Ascending aorta (tissue), 2 donors: ENCODE measurements around the gene ECM1. TPM values are rescaled to one million over a fixed set of nuclear protein-coding genes. Genes with fewer than 3 reads are reported as not detected.

Experiments used
- DNase-seq, 2 donors: peaks; one replicate each; pipeline ENCODE4 v3.0.0-alpha.2; 2019; ENCODE audit warnings: low spot score in 2 of 2
- H3K27ac ChIP-seq, 2 donors: fragments of 200-600 bp; sonication (generic); one replicate each; pipeline ENCODE4 v1.5.1; 2016 to 2017; ENCODE audit warnings: mild to moderate bottlenecking in 1 of 2
- H3K27me3 ChIP-seq: fragments of 200-600 bp; sonication (generic); one replicate; pipeline ENCODE4 v1.5.1; 2017
- H3K36me3 ChIP-seq, 2 donors: fragments of 200-600 bp; sonication (generic); one replicate each; pipeline ENCODE4 v1.5.1; 2016
- H3K4me1 ChIP-seq, 2 donors: fragments of 200-600 bp; sonication (generic); one replicate each; pipeline ENCODE4 v1.5.1; 2016 to 2017; ENCODE audit warnings: mild to moderate bottlenecking in 1 of 2
- H3K4me3 ChIP-seq, 2 donors: fragments of 200-600 bp; sonication (generic); one replicate each; pipeline ENCODE4 v1.5.1; 2016 to 2017; ENCODE audit warnings: mild to moderate bottlenecking in 1 of 2
- H3K9me3 ChIP-seq, 2 donors: fragments of 200-600 bp; sonication (generic); one replicate each; pipeline ENCODE4 v1.5.1; 2016
- CTCF ChIP-seq, 3 experiments: fragments of 200-600 bp in 2 of 3; fragments of 450-650 bp in 1 of 3; sonication (generic) in 2 of 3; IDR thresholded peaks; one replicate each; pipeline ENCODE4 v1.5.1; 2016 to 2019; ENCODE audit warnings: antibody characterized with exemption in 3 of 3, mild to moderate bottlenecking in 1 of 3, moderate library complexity in 1 of 3
- intact Hi-C: fragments of 100-400 bp; cut with DNase I; formaldehyde crosslinking; loops from one replicate; pipeline ENCODE4 v1.15.1; 2023
- total RNA-seq: library from RNA; depleted of rRNA; stranded (reverse); fragments of >200 nt; gene quantifications from one replicate; pipeline ENCODE4 v1.1.0, GENCODE V29; 2016

The ECM1 gene
- total RNA-seq, 1 donor from 2014 or later: 55.8 TPM

- no peak overlapping the region for H3K27ac ChIP-seq
- H3K27me3 ChIP-seq: no peaks in the 10 kb centered on the region
- no peaks in the 10 kb centered on the region for H3K4me1 ChIP-seq
- H3K36me3 ChIP-seq: no peaks in the 10 kb centered on the region
- H3K4me3 ChIP-seq: no peak overlapping the region
- no peaks in the 10 kb centered on the region for H3K9me3 ChIP-seq
- intact Hi-C loops: no loop called here
- TF ChIP-seq CTCF (IDR thresholded peaks at IDR 0.05): no peak
- no peak for DNase-seq
Measured at GRCh38 chr1:150479927-150480352, 28.0 kb upstream of the ECM1 start.

- H3K9me3 ChIP-seq: no peaks in the 10 kb centered on the region
- TF ChIP-seq CTCF (IDR thresholded peaks at IDR 0.05): no peak
- no peak overlapping the region for H3K27ac ChIP-seq
- no peaks in the 10 kb centered on the region for H3K36me3 ChIP-seq
- no peak for DNase-seq
- intact Hi-C loops: no loop called here
- no peaks in the 10 kb centered on the region for H3K27me3 ChIP-seq
- H3K4me3 ChIP-seq: no peak overlapping the region
- H3K4me1 ChIP-seq: peaks cover 0 to 6% of the 10 kb centered on the region in 2 donors
Measured at GRCh38 chr1:150484431-150484830, 23.5 kb upstream of the ECM1 start.

GRCh38 chr1:150484861-150485260 lies 23.0 kb upstream of the ECM1 start:
- intact Hi-C loops: loop anchor here (5.0 kb wide), 1 partner anchor 47 kb away; no protein-coding TSS in a partner anchor

GRCh38 chr1:150486966-150487762 lies 20.7 kb upstream of the ECM1 start, which contains the start of gene TARS2:
TSS of gene TARS2 (plus strand) at chr1:150487419. CDS start at chr1:150487451, 32 bp downstream.
- Histone ChIP-seq H3K27me3 (no peaks in the 10 kb centered on the region), H3K36me3 (peaks cover 17 to 18% of the 10 kb centered on the region in 2 donors), H3K4me3 (peak within 1 kb of the TSS; percentile 70 to 73), H3K4me1 (peaks cover 0 to 6% of the 10 kb centered on the region in 2 donors), H3K9me3 (no peaks in the 10 kb centered on the region), H3K27ac (peak within 1 kb of the TSS; percentile 33 to 73)
- peak; percentile 91 to 99 for DNase-seq
- intact Hi-C loops: loop anchor here (1.0 to 5.0 kb wide), 3 partner anchors 28 to 62 kb away; partner anchors contain the start of genes ADAMTSL4 and FALEC
- peak; percentile 6 to 44 (median 27) for TF ChIP-seq CTCF (IDR thresholded peaks at IDR 0.05)

More at GRCh38 chr1:150484861-150485260, 23.0 kb upstream of the ECM1 start:
- no peak overlapping the region for H3K27ac ChIP-seq
- H3K4me1 ChIP-seq: peaks cover 0 to 6% of the 10 kb centered on the region in 2 donors
- no peak for DNase-seq
- no peak for TF ChIP-seq CTCF (IDR thresholded peaks at IDR 0.05)
- H3K27me3 ChIP-seq: no peaks in the 10 kb centered on the region
- no peaks in the 10 kb centered on the region for H3K9me3 ChIP-seq
- no peaks in the 10 kb centered on the region for H3K36me3 ChIP-seq
- H3K4me3 ChIP-seq: no peak overlapping the region

- H3K4me1 ChIP-seq: peaks cover 0 to 6% of the 10 kb centered on the region in 2 donors
- no peaks in the 10 kb centered on the region for H3K27me3 ChIP-seq
- H3K27ac ChIP-seq: peak overlapping the region; percentile 33 to 73
- intact Hi-C loops: loop anchor here (1.0 to 5.0 kb wide), 3 partner anchors 28 to 61 kb away; partner anchors contain the start of genes ADAMTSL4 and FALEC
- H3K9me3 ChIP-seq: no peaks in the 10 kb centered on the region
- DNase-seq: no peak
- peak overlapping the region; percentile 70 to 73 for H3K4me3 ChIP-seq
- peaks cover 23% of the 10 kb centered on the region in 2 donors for H3K36me3 ChIP-seq
- no peak for TF ChIP-seq CTCF (IDR thresholded peaks at IDR 0.05)
Measured at GRCh38 chr1:150487763-150488115, 20.2 kb upstream of the ECM1 start.
